Panc1 (cell line): Measurements from ENCODE around the gene THRSP. TPM values are rescaled to one million over a fixed set of nuclear protein-coding genes. Genes with fewer than 3 reads are reported as not detected.

Experiments
- ATAC-seq: fragments of 200-7000 bp; cut with Tn5 transposase; 2 replicates; pipeline ENCODE4 v1.9.1; 2020; ENCODE audit warnings: mild to moderate bottlenecking, moderate library complexity
- BruUV-seq: library from RNA; stranded (reverse); fragments of 400-500 nt; replicated peaks from 2 replicates; lab custom pipeline; 2021; lab: Mats Ljungman, UMichigan
- CTCF ChIA-PET: fragments of 300-600 bp; sonication (Branson Sonifier 250); formaldehyde crosslinking; loops from one replicate; lab custom pipeline; 2022; ENCODE audit warnings: antibody characterized with exemption; lab: Charles Lee
- POLR2A ChIA-PET: fragments of 300-600 bp; sonication (Branson Sonifier 250); formaldehyde crosslinking; loops from one replicate; lab custom pipeline; 2022; ENCODE audit warnings: antibody characterized with exemption; lab: Charles Lee
- DNase-seq: peaks from one replicate; pipeline ENCODE4 v3.0.0-alpha.2; 2010; ENCODE audit warnings: low read depth, low spot score
- H3K27ac ChIP-seq: 2 replicates; pipeline ENCODE4 v1.5.1; 2011; ENCODE audit warnings: mild to moderate bottlenecking, low read length, inconsistent platforms
- H3K27me3 ChIP-seq: fragments of 200-500 bp; sonication (Bioruptor generic); 2 replicates; pipeline ENCODE4 v1.6.0; 2014; ENCODE audit warnings: low read length, inconsistent platforms; ENCODE audit not compliant: control insufficient read depth, insufficient read depth
- H3K36me3 ChIP-seq: fragments of 200-500 bp; sonication (Bioruptor generic); 2 replicates; pipeline ENCODE4 v1.5.1; 2014; ENCODE audit warnings: inconsistent platforms, mild to moderate bottlenecking, low read length, moderate library complexity; ENCODE audit not compliant: control insufficient read depth, insufficient read depth
- H3K4me1 ChIP-seq: 2 replicates; pipeline ENCODE4 v1.5.1; 2011; ENCODE audit warnings: inconsistent platforms, mild to moderate bottlenecking, low read length, moderate library complexity; ENCODE audit not compliant: control insufficient read depth, insufficient read depth
- H3K4me3 ChIP-seq, 2 experiments: 2 replicates each; pipeline ENCODE4 v1.5.1; 2011 to 2012; ENCODE audit warnings: low read depth in 2 of 2, low read length in 2 of 2, mild to moderate bottlenecking in 2 of 2, inconsistent platforms in 1 of 2, moderate library complexity in 1 of 2
- H3K9me3 ChIP-seq: fragments of 200-500 bp; sonication (Bioruptor generic); 2 replicates; pipeline ENCODE4 v1.5.1; 2014; ENCODE audit warnings: low read depth, mild to moderate bottlenecking, inconsistent platforms, low read length, moderate library complexity; ENCODE audit not compliant: control insufficient read depth, insufficient read depth
- CTCF ChIP-seq: fragments of 450-650 bp; IDR thresholded peaks from 2 replicates; pipeline ENCODE4 v1.5.1; 2017; ENCODE audit warnings: mild to moderate bottlenecking
- POLR2AphosphoS5 ChIP-seq: IDR thresholded peaks from 2 replicates; pipeline ENCODE4 v1.6.1; 2012; ENCODE audit warnings: mild to moderate bottlenecking, low read depth, low read length, moderate library complexity
- SIN3A ChIP-seq: IDR thresholded peaks from 2 replicates; pipeline ENCODE4 v1.6.1; 2012; ENCODE audit warnings: low read depth, mild to moderate bottlenecking, low read length, moderate library complexity, borderline replicate concordance; ENCODE audit not compliant: insufficient read depth
- TCF7L2 ChIP-seq: IDR thresholded peaks from 2 replicates; pipeline ENCODE4 v1.6.1; 2011; ENCODE audit warnings: mild to moderate bottlenecking, low read depth, low read length, inconsistent platforms
- in situ Hi-C: cut with HindIII; loops from 2 replicates; pipeline ENCODE4 v1.10.0; 2016; ENCODE audit warnings: low sequenced_read_pairs, low pct_unique_long_range_greater_than_20kb
- intact Hi-C: fragments of 100-400 bp; cut with micrococcal nuclease; formaldehyde crosslinking; loops from one replicate; pipeline ENCODE4 v1.10.0; 2022; ENCODE audit not compliant: unreplicated experiment
- total RNA-seq: library from RNA; stranded (reverse); gene quantifications from one replicate; pipeline ENCODE4 v1.2.1, GENCODE V29; 2021; ENCODE audit not compliant: unreplicated experiment
- TF ChIP-seq, protein P1 (sequence below), 2 experiments: IDR thresholded peaks; 2 replicates each; pipeline ENCODE4 v1.6.1; 2011 to 2012; ENCODE audit warnings: low read depth in 2 of 2, control low read depth in 1 of 2, low read length in 1 of 2, mild to moderate bottlenecking in 1 of 2, moderate library complexity in 1 of 2; ENCODE audit not compliant: insufficient read depth in 1 of 2

THRSP gene
- total RNA-seq, 1 experiment from 2014 or later: not detected

GRCh38 chr11:78020246-78020645 is 43.4 kb upstream of the THRSP start:
- TF ChIP-seq TCF7L2 (no peak), CTCF (no peak), SIN3A (no peak), POLR2AphosphoS5 (no peak)
- TF ChIP-seq, protein P1, sequence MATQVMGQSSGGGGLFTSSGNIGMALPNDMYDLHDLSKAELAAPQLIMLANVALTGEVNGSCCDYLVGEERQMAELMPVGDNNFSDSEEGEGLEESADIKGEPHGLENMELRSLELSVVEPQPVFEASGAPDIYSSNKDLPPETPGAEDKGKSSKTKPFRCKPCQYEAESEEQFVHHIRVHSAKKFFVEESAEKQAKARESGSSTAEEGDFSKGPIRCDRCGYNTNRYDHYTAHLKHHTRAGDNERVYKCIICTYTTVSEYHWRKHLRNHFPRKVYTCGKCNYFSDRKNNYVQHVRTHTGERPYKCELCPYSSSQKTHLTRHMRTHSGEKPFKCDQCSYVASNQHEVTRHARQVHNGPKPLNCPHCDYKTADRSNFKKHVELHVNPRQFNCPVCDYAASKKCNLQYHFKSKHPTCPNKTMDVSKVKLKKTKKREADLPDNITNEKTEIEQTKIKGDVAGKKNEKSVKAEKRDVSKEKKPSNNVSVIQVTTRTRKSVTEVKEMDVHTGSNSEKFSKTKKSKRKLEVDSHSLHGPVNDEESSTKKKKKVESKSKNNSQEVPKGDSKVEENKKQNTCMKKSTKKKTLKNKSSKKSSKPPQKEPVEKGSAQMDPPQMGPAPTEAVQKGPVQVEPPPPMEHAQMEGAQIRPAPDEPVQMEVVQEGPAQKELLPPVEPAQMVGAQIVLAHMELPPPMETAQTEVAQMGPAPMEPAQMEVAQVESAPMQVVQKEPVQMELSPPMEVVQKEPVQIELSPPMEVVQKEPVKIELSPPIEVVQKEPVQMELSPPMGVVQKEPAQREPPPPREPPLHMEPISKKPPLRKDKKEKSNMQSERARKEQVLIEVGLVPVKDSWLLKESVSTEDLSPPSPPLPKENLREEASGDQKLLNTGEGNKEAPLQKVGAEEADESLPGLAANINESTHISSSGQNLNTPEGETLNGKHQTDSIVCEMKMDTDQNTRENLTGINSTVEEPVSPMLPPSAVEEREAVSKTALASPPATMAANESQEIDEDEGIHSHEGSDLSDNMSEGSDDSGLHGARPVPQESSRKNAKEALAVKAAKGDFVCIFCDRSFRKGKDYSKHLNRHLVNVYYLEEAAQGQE (IDR thresholded peaks at IDR 0.05; ENCODE audit: insufficient read depth in 1 of 2, low read depth in 2 of 2, low read length in 1 of 2): no peak
- Histone ChIP-seq H3K4me1 (peaks cover 22% of the 10 kb centered on the region), H3K4me3 (peak overlapping the region in 1 of 2 experiments; percentile 2; a peak in 1 of 4 replicates), H3K36me3 (no peaks in the 10 kb centered on the region), H3K27me3 (no peaks in the 10 kb centered on the region), H3K9me3 (no peaks in the 10 kb centered on the region), H3K27ac (no peak overlapping the region)
- in situ Hi-C loops: no loop called here
- POLR2A ChIA-PET: interaction anchor here (1.1 kb wide), 1 partner anchor 12 kb away, joined by 3 read pairs; no protein-coding TSS in a partner anchor
- CTCF ChIA-PET: no interaction called here
- no peak for ATAC-seq
- TSS peak; percentile 37 for BruUV-seq
- intact Hi-C loops: no loop called here
- DNase-seq: no peak

DNA sequence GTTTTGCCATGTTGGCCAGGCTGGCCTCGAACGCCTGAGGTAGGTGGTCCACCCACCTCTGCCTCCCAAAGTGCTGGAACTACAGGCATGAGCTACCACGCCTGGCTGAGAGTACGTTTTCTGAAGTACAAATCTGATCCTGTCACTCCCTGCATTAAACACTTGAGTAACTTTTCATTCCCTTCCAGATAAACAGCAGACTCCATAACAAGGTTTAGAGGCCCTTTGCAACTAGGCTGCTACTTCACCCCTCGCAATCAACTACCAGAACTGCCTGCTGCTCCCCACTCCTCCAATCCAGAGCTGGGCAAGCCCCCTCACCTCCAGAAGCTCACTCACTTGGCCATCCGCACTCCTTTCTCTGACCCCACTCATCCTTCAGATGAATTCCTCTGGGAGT is 42.0 kb upstream of the THRSP start:
- H3K36me3 ChIP-seq: no peaks in the 10 kb centered on the region
- ATAC-seq: no peak
- no peaks in the 10 kb centered on the region for H3K27me3 ChIP-seq
- no peaks in the 10 kb centered on the region for H3K9me3 ChIP-seq
- peak overlapping the region; percentile 77 for H3K27ac ChIP-seq
- ChIA-PET POLR2A (interaction anchor here (0.6 kb wide), 1 partner anchor 871 kb away, joined by 4 read pairs; no protein-coding TSS in a partner anchor), CTCF (no interaction called here)
- no peak for DNase-seq
- in situ Hi-C loops (no loop called here), intact Hi-C loops (no loop called here)
- peak overlapping the region; percentile 58 to 86; a peak in 3 of 4 replicates for H3K4me3 ChIP-seq
- TF ChIP-seq POLR2AphosphoS5 (no peak), SIN3A (no peak), CTCF (no peak), TCF7L2 (no peak)
- TF ChIP-seq, protein P1 (IDR thresholded peaks at IDR 0.05; ENCODE audit: insufficient read depth in 1 of 2, low read depth in 2 of 2, low read length in 1 of 2): no peak
- H3K4me1 ChIP-seq: peaks cover 22% of the 10 kb centered on the region
- BruUV-seq: no TSS peak
